ENCODE data around the gene FA2H. TPM values are rescaled to one million over a fixed set of nuclear protein-coding genes. Genes with fewer than 3 reads are reported as not detected.
A peak's percentile ranks its signal among the peaks of the same experiment; 100 is the strongest.

FA2H gene
- total and polyA plus RNA-seq, 2 of the 13 experiments (the other 11 are each of a cell fraction or from before 2014, with no cell fraction given), result 0.20 TPM; not detected in 1

DNA sequence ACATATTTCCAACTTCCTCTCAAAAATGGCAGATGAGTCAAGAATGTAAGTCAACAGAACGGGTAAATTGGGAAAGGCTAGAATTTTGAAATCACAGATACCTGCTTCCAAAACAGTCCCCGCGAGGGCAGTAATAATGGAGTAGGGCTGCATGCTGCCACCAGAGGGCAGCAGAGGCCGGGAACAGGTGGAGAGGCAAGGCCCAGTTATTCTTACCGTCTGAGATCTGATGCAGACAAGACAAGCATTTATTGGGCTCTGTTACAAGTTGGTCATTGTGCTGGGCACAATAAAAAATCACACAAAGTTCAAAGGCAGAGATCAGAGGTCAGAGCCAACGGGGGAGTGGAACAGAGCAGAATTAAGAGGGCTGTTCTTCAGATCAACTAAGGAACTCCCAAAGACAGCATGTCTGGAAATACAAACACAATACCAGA lies 65.2 kb downstream of the FA2H start (continued):
- TF ChIP-seq, protein P1, sequence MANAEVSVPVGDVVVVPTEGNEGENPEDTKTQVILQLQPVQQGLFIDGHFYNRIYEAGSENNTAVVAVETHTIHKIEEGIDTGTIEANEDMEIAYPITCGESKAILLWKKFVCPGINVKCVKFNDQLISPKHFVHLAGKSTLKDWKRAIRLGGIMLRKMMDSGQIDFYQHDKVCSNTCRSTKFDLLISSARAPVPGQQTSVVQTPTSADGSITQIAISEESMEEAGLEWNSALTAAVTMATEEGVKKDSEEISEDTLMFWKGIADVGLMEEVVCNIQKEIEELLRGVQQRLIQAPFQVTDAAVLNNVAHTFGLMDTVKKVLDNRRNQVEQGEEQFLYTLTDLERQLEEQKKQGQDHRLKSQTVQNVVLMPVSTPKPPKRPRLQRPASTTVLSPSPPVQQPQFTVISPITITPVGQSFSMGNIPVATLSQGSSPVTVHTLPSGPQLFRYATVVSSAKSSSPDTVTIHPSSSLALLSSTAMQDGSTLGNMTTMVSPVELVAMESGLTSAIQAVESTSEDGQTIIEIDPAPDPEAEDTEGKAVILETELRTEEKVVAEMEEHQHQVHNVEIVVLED (CRISPR knock-in tag; IDR thresholded peaks at IDR 0.05; ENCODE audit: borderline replicate concordance), result 0 out of 2 replicates have a peak, but pooled peaks have one; percentile 14
- TF ChIP-seq CEBPG (CRISPR knock-in tag; IDR thresholded peaks at IDR 0.05), result 0 out of 2 replicates have a peak, but pooled peaks have one; percentile 26
- TF ChIP-seq, protein P2, sequence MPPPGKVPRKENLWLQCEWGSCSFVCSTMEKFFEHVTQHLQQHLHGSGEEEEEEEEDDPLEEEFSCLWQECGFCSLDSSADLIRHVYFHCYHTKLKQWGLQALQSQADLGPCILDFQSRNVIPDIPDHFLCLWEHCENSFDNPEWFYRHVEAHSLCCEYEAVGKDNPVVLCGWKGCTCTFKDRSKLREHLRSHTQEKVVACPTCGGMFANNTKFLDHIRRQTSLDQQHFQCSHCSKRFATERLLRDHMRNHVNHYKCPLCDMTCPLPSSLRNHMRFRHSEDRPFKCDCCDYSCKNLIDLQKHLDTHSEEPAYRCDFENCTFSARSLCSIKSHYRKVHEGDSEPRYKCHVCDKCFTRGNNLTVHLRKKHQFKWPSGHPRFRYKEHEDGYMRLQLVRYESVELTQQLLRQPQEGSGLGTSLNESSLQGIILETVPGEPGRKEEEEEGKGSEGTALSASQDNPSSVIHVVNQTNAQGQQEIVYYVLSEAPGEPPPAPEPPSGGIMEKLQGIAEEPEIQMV (CRISPR knock-in tag; IDR thresholded peaks at IDR 0.05; ENCODE audit: low read depth), result 0 out of 2 replicates have a peak, but pooled peaks have one; percentile 44
- TF ChIP-seq FOXK1 (CRISPR knock-in tag; IDR thresholded peaks at IDR 0.05; ENCODE audit: borderline replicate concordance, low read depth), result no peak
- peak; percentile 90 for TF ChIP-seq RAD21 (CRISPR knock-in tag; IDR thresholded peaks at IDR 0.05)
- no peak for TF ChIP-seq ZNF24 (IDR thresholded peaks at IDR 0.05)
- TF ChIP-seq, protein P3, sequence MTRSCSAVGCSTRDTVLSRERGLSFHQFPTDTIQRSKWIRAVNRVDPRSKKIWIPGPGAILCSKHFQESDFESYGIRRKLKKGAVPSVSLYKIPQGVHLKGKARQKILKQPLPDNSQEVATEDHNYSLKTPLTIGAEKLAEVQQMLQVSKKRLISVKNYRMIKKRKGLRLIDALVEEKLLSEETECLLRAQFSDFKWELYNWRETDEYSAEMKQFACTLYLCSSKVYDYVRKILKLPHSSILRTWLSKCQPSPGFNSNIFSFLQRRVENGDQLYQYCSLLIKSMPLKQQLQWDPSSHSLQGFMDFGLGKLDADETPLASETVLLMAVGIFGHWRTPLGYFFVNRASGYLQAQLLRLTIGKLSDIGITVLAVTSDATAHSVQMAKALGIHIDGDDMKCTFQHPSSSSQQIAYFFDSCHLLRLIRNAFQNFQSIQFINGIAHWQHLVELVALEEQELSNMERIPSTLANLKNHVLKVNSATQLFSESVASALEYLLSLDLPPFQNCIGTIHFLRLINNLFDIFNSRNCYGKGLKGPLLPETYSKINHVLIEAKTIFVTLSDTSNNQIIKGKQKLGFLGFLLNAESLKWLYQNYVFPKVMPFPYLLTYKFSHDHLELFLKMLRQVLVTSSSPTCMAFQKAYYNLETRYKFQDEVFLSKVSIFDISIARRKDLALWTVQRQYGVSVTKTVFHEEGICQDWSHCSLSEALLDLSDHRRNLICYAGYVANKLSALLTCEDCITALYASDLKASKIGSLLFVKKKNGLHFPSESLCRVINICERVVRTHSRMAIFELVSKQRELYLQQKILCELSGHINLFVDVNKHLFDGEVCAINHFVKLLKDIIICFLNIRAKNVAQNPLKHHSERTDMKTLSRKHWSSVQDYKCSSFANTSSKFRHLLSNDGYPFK (CRISPR knock-in tag; IDR thresholded peaks at IDR 0.05; ENCODE audit: borderline replicate concordance), result no peak; the same call in 1 of the 2 replicates
- TF ChIP-seq ZBTB8A (CRISPR knock-in tag; IDR thresholded peaks at IDR 0.05; ENCODE audit: borderline replicate concordance, low read depth), result no peak
- no peak for TF ChIP-seq PITX1 (CRISPR knock-in tag; IDR thresholded peaks at IDR 0.05)
- TF ChIP-seq CBX5 (CRISPR knock-in tag; IDR thresholded peaks at IDR 0.05; ENCODE audit: borderline replicate concordance), result peak; percentile 16; the same call in 1 of the 2 replicates
- 0 out of 2 replicates have a peak, but pooled peaks have one; percentile 65 for TF ChIP-seq ISX (CRISPR knock-in tag; conservative IDR thresholded peaks at IDR 0.05)
- no peak for TF ChIP-seq ZFP1 (CRISPR knock-in tag; IDR thresholded peaks at IDR 0.05)
- peak; percentile 86 for TF ChIP-seq XRCC5 (optimal IDR thresholded peaks at IDR 0.05; ENCODE audit: low read length)
- TF ChIP-seq, protein P4, sequence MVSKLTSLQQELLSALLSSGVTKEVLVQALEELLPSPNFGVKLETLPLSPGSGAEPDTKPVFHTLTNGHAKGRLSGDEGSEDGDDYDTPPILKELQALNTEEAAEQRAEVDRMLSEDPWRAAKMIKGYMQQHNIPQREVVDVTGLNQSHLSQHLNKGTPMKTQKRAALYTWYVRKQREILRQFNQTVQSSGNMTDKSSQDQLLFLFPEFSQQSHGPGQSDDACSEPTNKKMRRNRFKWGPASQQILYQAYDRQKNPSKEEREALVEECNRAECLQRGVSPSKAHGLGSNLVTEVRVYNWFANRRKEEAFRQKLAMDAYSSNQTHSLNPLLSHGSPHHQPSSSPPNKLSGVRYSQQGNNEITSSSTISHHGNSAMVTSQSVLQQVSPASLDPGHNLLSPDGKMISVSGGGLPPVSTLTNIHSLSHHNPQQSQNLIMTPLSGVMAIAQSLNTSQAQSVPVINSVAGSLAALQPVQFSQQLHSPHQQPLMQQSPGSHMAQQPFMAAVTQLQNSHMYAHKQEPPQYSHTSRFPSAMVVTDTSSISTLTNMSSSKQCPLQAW (CRISPR knock-in tag; IDR thresholded peaks at IDR 0.05), result peak; percentile 47; the same call in 1 of the 2 replicates
- peak; percentile 68 for TF ChIP-seq THAP11 (CRISPR knock-in tag; IDR thresholded peaks at IDR 0.05)
- no peak for TF ChIP-seq ADNP (CRISPR knock-in tag; IDR thresholded peaks at IDR 0.05)
- TF ChIP-seq ETV6 (CRISPR knock-in tag; conservative IDR thresholded peaks at IDR 0.05), result no peak
- 0 out of 2 replicates have a peak, but pooled peaks have one; percentile 38 for TF ChIP-seq KLF11 (CRISPR knock-in tag; IDR thresholded peaks at IDR 0.05)
- TF ChIP-seq DR1 (CRISPR knock-in tag; IDR thresholded peaks at IDR 0.05), result no peak
- TF ChIP-seq HOXA5 (CRISPR knock-in tag; IDR thresholded peaks at IDR 0.05), result peak; percentile 77
- no peak for TF ChIP-seq HOXA7 (CRISPR knock-in tag; IDR thresholded peaks at IDR 0.05)
- TF ChIP-seq LCORL (IDR thresholded peaks at IDR 0.05), result no peak
- TF ChIP-seq LCORL (CRISPR knock-in tag; IDR thresholded peaks at IDR 0.05), result peak; percentile 55; the same call in 1 of the 2 replicates
- no peak for TF ChIP-seq SMARCC2 (IDR thresholded peaks at IDR 0.05)
- TF ChIP-seq ZFP82 (CRISPR knock-in tag; IDR thresholded peaks at IDR 0.05; ENCODE audit: borderline replicate concordance), result no peak
